ENCODE results near the gene MTCH2.

The MTCH2 gene

DNA sequence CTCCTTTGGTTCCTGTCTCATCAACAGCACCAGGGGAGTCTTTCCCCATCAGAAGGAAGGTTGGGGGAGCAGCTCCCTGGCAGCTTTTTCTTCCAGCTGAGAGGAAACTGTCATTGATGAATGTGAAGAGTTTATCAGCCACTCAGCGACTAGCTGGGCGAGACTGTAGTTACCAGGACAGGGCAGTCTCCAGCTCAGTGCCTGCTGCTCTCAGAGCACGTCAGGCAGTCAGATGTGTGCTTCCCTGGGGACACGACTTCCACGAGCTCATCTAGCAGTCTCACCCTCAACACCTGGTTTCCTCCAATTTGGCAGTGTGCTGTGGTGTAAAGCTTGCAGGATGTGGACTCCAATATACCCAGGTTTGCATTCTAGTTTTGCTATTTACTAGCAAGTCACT is 35.6 kb downstream of the MTCH2 start:
- peak; percentile 19 for DNase-seq (ENCODE audit: low read depth, low spot score)
- in situ Hi-C loops (cut with HindIII; ENCODE audit: low sequenced_read_pairs) = no loop called here
- TF ChIP-seq, protein P1, sequence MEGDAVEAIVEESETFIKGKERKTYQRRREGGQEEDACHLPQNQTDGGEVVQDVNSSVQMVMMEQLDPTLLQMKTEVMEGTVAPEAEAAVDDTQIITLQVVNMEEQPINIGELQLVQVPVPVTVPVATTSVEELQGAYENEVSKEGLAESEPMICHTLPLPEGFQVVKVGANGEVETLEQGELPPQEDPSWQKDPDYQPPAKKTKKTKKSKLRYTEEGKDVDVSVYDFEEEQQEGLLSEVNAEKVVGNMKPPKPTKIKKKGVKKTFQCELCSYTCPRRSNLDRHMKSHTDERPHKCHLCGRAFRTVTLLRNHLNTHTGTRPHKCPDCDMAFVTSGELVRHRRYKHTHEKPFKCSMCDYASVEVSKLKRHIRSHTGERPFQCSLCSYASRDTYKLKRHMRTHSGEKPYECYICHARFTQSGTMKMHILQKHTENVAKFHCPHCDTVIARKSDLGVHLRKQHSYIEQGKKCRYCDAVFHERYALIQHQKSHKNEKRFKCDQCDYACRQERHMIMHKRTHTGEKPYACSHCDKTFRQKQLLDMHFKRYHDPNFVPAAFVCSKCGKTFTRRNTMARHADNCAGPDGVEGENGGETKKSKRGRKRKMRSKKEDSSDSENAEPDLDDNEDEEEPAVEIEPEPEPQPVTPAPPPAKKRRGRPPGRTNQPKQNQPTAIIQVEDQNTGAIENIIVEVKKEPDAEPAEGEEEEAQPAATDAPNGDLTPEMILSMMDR (IDR thresholded peaks at IDR 0.05; ENCODE audit: low read depth, low read length) = no peak
- H3K4me3 ChIP-seq (ENCODE audit: low read depth, low read length) = no peak overlapping the region

DNA sequence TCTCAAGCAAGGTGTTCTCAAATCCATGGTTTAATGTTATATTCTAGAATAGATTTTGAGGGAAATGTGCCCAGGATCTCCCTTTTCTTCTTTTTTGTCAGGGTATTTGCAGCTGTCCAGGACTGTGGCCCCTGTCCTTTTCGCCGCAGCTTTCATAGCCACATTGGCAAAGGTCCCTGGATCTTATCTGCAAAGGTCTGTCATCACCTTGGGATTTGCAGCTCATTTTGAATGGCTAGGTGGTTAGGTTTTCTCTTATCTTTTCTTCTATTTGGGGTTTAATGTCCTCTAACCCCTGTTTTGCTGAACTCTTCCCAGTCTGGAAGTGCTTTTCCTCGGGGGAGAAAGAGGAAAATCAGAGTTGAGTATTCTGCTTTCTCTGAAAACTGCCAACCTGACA is 36.4 kb downstream of the MTCH2 start:
- no peak overlapping the region for H3K4me3 ChIP-seq (ENCODE audit: low read depth, low read length)
- TF ChIP-seq, protein P1 (IDR thresholded peaks at IDR 0.05; ENCODE audit: low read depth, low read length) = no peak
- DNase-seq (ENCODE audit: low read depth, low spot score) = no peak
- in situ Hi-C loops (cut with HindIII; ENCODE audit: low sequenced_read_pairs) = no loop called here

DNA sequence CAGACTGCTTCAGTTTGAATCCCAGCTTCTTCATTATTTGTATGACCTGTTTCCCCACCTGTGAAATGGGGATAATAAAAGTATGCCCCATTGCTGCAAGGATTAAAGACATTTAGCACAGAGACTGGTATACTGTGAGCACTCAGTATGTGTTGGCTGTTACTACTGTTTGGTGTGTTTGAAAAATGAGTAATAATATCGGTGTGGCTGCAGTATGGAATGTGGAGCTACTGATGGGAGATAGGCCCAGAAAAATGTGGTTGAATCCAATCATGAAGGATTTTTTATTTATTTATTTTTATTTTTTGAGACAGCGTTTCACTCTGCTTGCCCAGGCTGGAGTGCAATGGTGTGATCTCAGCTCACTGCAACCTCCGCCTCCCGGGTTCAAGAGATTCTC is 39.1 kb downstream of the MTCH2 start:
- TF ChIP-seq, protein P1 (IDR thresholded peaks at IDR 0.05; ENCODE audit: low read depth, low read length) = no peak
- DNase-seq (ENCODE audit: low read depth, low spot score) = no peak
- in situ Hi-C loops (cut with HindIII; ENCODE audit: low sequenced_read_pairs) = no loop called here

DNA sequence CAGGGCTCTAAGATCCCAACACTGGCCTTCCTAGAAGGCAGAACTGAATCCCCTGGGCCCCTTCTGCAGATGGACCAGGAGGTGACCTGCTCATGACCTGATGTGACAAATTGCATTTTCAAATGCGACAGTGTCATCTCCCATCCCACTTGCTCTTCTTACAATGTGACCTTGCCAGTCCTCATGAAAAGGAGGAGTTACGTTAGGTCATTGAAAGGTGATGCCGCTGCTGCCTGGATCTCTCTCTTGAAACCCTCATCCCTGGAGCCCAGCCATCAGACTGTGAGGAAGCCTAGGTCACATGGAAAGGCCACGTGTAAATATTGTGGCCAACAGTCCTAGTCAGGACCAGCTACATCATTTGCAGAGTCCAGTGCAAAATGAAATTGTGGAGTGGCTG is 42.5 kb downstream of the MTCH2 start:
- no peak for DNase-seq (ENCODE audit: low read depth, low spot score)
- in situ Hi-C loops (cut with HindIII; ENCODE audit: low sequenced_read_pairs) = no loop called here
- no peak overlapping the region for H3K4me3 ChIP-seq (ENCODE audit: low read depth, low read length)
- TF ChIP-seq, protein P1 (IDR thresholded peaks at IDR 0.05; ENCODE audit: low read depth, low read length) = no peak

More for the DNA sequence above, 39.1 kb downstream of the MTCH2 start:
- no peak overlapping the region for H3K4me3 ChIP-seq (ENCODE audit: low read depth, low read length)

DNA sequence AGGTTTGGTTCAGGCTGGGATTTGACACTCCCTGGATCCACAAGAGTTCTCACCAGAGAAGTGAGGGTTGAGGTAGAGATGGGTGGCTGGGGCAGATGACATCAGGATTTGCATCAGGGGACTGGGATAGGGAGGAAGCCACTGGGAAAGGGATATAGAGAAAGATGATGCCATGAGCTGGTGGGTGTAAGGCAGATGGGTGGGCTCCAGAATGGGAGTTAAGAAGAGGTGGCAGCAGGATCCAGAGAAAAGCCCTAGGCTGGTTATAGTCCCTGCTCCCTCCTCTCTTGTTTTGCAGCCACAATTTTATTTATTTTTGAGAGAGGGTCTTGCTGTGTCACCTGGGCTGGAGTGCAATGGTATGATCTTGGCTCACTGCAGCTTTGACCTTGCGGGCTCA is 46.4 kb downstream of the MTCH2 start:
- no peak overlapping the region for H3K4me3 ChIP-seq (ENCODE audit: low read depth, low read length)
- in situ Hi-C loops (cut with HindIII; ENCODE audit: low sequenced_read_pairs) = no loop called here
- no peak for DNase-seq (ENCODE audit: low read depth, low spot score)
- TF ChIP-seq, protein P1 (IDR thresholded peaks at IDR 0.05; ENCODE audit: low read depth, low read length) = no peak

DNA sequence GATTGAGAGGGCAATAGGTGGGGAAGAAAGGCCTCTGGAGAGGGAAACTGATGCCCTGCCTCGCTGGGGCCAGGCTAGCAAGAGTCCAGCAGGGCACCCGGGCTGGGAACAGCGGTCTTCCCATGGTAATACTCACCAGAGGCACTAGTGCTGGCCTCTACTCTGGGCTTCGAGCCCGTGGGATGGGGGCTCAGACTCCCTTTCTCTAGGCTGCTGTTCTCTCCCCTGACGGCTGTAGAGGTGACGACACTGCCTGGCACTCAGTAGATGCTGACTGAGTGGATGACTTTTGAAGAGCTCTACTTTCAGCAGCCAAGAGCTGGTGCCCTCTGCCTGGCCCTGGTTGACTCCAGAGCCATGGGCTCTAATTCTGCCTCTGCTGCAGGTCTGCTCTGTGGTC is 47.3 kb downstream of the MTCH2 start:
- H3K4me3 ChIP-seq (ENCODE audit: low read depth, low read length) = no peak overlapping the region
- in situ Hi-C loops (cut with HindIII; ENCODE audit: low sequenced_read_pairs) = no loop called here
- TF ChIP-seq, protein P1 (IDR thresholded peaks at IDR 0.05; ENCODE audit: low read depth, low read length) = no peak
- DNase-seq (ENCODE audit: low read depth, low spot score) = no peak
